HEK293 (cell line): ENCODE data around the gene FUT3.

ENCODE experiments used
- BCL11B ChIP-seq: fragments of 450-650 bp; formaldehyde crosslinking; IDR thresholded peaks from 2 replicates; pipeline ENCODE4 v1.5.1; 2016; ENCODE audit warnings: low read depth, missing biosample characterization, missing genetic modification characterization
- KLF1 ChIP-seq: fragments of 450-650 bp; formaldehyde crosslinking; IDR thresholded peaks from 2 replicates; pipeline ENCODE4 v1.5.1; 2016; ENCODE audit warnings: missing biosample characterization, missing genetic modification characterization
- WT1 ChIP-seq: fragments of 450-650 bp; formaldehyde crosslinking; IDR thresholded peaks from 2 replicates; pipeline ENCODE4 v1.5.1; 2016; ENCODE audit warnings: missing biosample characterization, missing genetic modification characterization
- ZBTB10 ChIP-seq: fragments of 450-650 bp; formaldehyde crosslinking; IDR thresholded peaks from 2 replicates; pipeline ENCODE4 v1.5.1; 2016; ENCODE audit warnings: missing biosample characterization, missing genetic modification characterization
- ZBTB49 ChIP-seq: fragments of 450-650 bp; formaldehyde crosslinking; IDR thresholded peaks from 2 replicates; pipeline ENCODE4 v1.5.1; 2016; ENCODE audit warnings: missing biosample characterization, missing genetic modification characterization, low read depth
- ZNF10 ChIP-seq: fragments of 450-650 bp; formaldehyde crosslinking; IDR thresholded peaks from 2 replicates; pipeline ENCODE4 v1.5.1; 2017; ENCODE audit warnings: missing biosample characterization, missing genetic modification characterization
- ZNF114 ChIP-seq: fragments of 450-650 bp; formaldehyde crosslinking; IDR thresholded peaks from 2 replicates; pipeline ENCODE4 v1.5.0; 2017; ENCODE audit warnings: missing biosample characterization, missing genetic modification characterization
- ZNF16 ChIP-seq: fragments of 450-650 bp; formaldehyde crosslinking; IDR thresholded peaks from 2 replicates; pipeline ENCODE4 v1.5.1; 2016; ENCODE audit warnings: low read depth, missing biosample characterization, missing genetic modification characterization
- ZNF19 ChIP-seq: fragments of 450-650 bp; formaldehyde crosslinking; IDR thresholded peaks from 2 replicates; pipeline ENCODE4; 2016; ENCODE audit warnings: missing biosample characterization, missing genetic modification characterization, low read depth
- ZNF223 ChIP-seq: fragments of 450-650 bp; formaldehyde crosslinking; IDR thresholded peaks from 2 replicates; pipeline ENCODE4 v1.5.1; 2016; ENCODE audit warnings: missing biosample characterization, missing genetic modification characterization
- ZNF404 ChIP-seq: fragments of 450-650 bp; formaldehyde crosslinking; IDR thresholded peaks from 2 replicates; pipeline ENCODE4 v1.5.1; 2017; ENCODE audit warnings: missing biosample characterization, missing genetic modification characterization
- ZNF48 ChIP-seq: fragments of 450-650 bp; formaldehyde crosslinking; IDR thresholded peaks from 2 replicates; pipeline ENCODE4 v1.5.1; 2016; ENCODE audit warnings: missing biosample characterization, missing genetic modification characterization
- ZNF518A ChIP-seq: fragments of 450-650 bp; formaldehyde crosslinking; conservative IDR thresholded peaks from 2 replicates; pipeline ENCODE4 v1.5.1; 2016; ENCODE audit warnings: low read depth, missing biosample characterization, missing genetic modification characterization
- ZNF624 ChIP-seq: fragments of 450-650 bp; formaldehyde crosslinking; IDR thresholded peaks from 2 replicates; pipeline ENCODE4 v1.5.1; 2017; ENCODE audit warnings: missing biosample characterization, missing genetic modification characterization
- ZNF629 ChIP-seq: fragments of 450-650 bp; formaldehyde crosslinking; IDR thresholded peaks from 2 replicates; pipeline ENCODE4 v1.5.1; 2017; ENCODE audit warnings: missing biosample characterization, missing genetic modification characterization
- ZNF645 ChIP-seq: fragments of 450-650 bp; formaldehyde crosslinking; IDR thresholded peaks from 2 replicates; pipeline ENCODE4; 2016; ENCODE audit warnings: missing biosample characterization, missing genetic modification characterization
- ZNF658 ChIP-seq: fragments of 450-650 bp; formaldehyde crosslinking; IDR thresholded peaks from 2 replicates; pipeline ENCODE4; 2016; ENCODE audit warnings: missing biosample characterization, missing genetic modification characterization
- ZNF670 ChIP-seq: fragments of 450-650 bp; formaldehyde crosslinking; IDR thresholded peaks from 2 replicates; pipeline ENCODE4 v1.5.1; 2016; ENCODE audit warnings: missing biosample characterization, missing genetic modification characterization, low read depth
- ZNF677 ChIP-seq: fragments of 450-650 bp; IDR thresholded peaks from 2 replicates; pipeline ENCODE4 v1.5.0; 2018; ENCODE audit warnings: missing biosample characterization, mild to moderate bottlenecking, missing genetic modification characterization, moderate library complexity
- ZNF692 ChIP-seq: fragments of 450-650 bp; formaldehyde crosslinking; IDR thresholded peaks from 2 replicates; pipeline ENCODE4 v1.5.1; 2016; ENCODE audit warnings: missing biosample characterization, missing genetic modification characterization
- ZSCAN18 ChIP-seq: fragments of 450-650 bp; formaldehyde crosslinking; IDR thresholded peaks from 2 replicates; pipeline ENCODE4 v1.5.1; 2016; ENCODE audit warnings: missing biosample characterization, missing genetic modification characterization
- ZSCAN30 ChIP-seq: fragments of 450-650 bp; IDR thresholded peaks from 2 replicates; pipeline ENCODE4 v1.5.1; 2018; ENCODE audit warnings: missing biosample characterization, mild to moderate bottlenecking, missing genetic modification characterization, moderate library complexity
- TF ChIP-seq, protein P1 (sequence below): fragments of 450-650 bp; formaldehyde crosslinking; IDR thresholded peaks from 2 replicates; pipeline ENCODE4 v1.5.1; 2017; ENCODE audit warnings: missing biosample characterization, missing genetic modification characterization

The FUT3 gene

DNA sequence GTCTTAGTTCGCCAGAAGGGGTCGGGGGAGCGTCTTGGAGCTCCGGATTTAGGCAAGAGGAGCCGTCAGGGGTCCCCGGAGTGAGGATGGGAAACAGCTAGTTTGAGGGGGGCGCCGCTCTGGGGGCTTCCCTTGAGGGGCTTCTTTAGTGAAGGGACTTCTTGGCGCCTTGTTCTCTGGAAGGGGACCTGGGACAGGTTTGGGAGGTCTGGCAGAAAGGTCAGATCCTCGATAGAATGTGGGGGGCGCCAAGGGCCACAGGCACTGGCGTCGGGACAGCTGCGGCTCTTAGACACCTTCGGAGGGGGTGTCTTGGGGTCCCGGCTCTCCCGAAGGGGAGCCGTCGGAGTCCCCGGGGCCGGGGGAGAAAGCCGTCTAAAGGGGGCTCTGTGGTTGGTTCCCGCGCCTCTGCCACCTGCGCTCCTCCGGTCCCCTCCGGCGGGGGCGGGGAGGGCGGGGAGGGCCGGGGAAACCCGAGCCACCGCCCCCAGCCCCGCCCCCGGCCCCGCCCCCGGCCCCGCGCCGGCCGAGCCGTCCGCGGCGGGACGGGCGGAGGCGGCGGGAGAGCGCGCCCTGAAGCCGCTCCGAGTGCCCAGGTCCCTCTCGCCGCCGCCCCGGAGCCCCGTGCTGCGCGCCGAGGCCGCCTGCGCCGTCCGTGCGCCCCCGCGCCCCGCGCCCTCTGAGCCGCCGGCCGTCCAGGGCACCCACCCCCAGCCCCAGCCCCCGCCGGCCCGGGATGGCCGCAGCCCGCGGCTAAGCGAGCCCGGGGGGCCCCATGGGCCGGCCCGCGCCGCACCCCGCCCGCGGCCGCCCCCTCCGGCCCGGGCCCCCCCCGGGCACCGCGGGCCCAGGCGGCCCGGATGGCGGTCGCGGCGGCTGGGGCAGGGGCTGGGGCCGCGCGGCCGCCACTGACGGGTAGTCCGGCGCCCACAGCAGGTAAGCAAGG lies 46.5 kb downstream of the FUT3 start, which contains the start of gene NRTN (continued):
- TF ChIP-seq, protein P1, sequence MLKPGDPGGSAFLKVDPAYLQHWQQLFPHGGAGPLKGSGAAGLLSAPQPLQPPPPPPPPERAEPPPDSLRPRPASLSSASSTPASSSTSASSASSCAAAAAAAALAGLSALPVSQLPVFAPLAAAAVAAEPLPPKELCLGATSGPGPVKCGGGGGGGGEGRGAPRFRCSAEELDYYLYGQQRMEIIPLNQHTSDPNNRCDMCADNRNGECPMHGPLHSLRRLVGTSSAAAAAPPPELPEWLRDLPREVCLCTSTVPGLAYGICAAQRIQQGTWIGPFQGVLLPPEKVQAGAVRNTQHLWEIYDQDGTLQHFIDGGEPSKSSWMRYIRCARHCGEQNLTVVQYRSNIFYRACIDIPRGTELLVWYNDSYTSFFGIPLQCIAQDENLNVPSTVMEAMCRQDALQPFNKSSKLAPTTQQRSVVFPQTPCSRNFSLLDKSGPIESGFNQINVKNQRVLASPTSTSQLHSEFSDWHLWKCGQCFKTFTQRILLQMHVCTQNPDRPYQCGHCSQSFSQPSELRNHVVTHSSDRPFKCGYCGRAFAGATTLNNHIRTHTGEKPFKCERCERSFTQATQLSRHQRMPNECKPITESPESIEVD (tag by site-specific recombination), result no peak
- no peak for TF ChIP-seq ZNF677 (tag by site-specific recombination)
- TF ChIP-seq ZNF114 (tag by site-specific recombination), result no peak
- no peak for TF ChIP-seq ZSCAN30 (tag by site-specific recombination)
- no peak for TF ChIP-seq ZNF645 (tag by site-specific recombination)
- TF ChIP-seq ZBTB49, result no peak
- no peak for TF ChIP-seq ZNF624
- TF ChIP-seq ZNF518A (tag by site-specific recombination), result no peak
- no peak for TF ChIP-seq ZNF629 (tag by site-specific recombination)
- no peak for TF ChIP-seq ZNF404 (tag by site-specific recombination)
- TF ChIP-seq ZSCAN18 (tag by site-specific recombination), result no peak
- no peak for TF ChIP-seq ZNF658
- peak; percentile 71 for TF ChIP-seq ZBTB10 (tag by site-specific recombination)
- no peak for TF ChIP-seq ZNF670 (tag by site-specific recombination)
- TF ChIP-seq ZNF48 (tag by site-specific recombination), result no peak
- no peak for TF ChIP-seq ZNF16
- TF ChIP-seq ZNF223 (tag by site-specific recombination), result no peak
- TF ChIP-seq BCL11B (tag by site-specific recombination), result no peak
- no peak for TF ChIP-seq WT1 (tag by site-specific recombination)
- no peak for TF ChIP-seq ZNF10 (tag by site-specific recombination)
- no peak for TF ChIP-seq ZNF19 (tag by site-specific recombination)
- no peak for TF ChIP-seq ZNF692 (tag by site-specific recombination)
- TF ChIP-seq KLF1 (tag by site-specific recombination), result 0 out of 2 replicates have a peak, but pooled peaks have one; percentile 26
